NCI-H345 treated with DMSO at 0.1 percent for 48 hours (cell line): Measurements from ENCODE around the gene PRDM5.

Experiments
- DNase-seq: peaks from one replicate; lab custom pipeline; 2025; ENCODE audit not compliant: unreplicated experiment; lab: John Stamatoyannopoulos, UW

Gene PRDM5

DNA sequence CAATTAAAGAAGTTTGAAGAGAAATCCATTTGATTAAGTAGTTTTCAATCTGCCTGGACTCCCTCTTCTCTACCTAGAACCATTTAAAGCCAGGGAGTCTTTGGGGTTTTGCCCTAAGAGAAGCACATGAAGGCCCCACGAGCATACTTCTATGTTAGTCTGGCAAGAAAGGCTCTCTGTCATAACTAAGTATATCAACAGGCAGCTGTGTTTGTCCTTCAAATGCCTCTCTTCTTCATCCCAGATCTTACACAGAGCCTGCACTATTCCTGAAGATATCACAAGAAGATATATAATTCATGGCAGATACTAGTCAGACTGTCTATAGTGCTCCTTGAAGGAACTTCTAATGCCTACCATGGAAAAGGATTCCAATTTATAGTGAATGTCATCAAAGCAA is 206.2 kb downstream of the PRDM5 start:
- no peak for DNase-seq

- no peak for DNase-seq
Observed at GRCh38 chr4:120714417-120715010, 208.0 kb downstream of the PRDM5 start.

DNA sequence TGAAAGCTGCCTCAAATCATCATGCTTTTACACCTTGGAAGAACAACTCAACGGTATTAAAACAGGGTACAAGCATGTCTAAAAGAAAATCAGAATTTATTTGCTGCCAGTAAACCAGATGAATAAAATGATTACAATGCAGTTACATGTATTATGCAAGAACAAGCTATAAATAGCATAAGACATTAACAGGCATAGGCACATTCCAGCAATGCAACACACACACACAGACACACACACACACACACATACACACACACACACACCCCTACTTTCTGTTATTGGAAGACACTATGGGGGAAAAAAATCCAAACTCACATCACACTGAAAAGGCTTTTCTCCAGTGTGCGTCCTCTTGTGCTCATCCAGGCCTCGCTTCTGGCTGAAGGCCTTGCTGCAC is 212.5 kb downstream of the PRDM5 start:
- no peak for DNase-seq

DNA sequence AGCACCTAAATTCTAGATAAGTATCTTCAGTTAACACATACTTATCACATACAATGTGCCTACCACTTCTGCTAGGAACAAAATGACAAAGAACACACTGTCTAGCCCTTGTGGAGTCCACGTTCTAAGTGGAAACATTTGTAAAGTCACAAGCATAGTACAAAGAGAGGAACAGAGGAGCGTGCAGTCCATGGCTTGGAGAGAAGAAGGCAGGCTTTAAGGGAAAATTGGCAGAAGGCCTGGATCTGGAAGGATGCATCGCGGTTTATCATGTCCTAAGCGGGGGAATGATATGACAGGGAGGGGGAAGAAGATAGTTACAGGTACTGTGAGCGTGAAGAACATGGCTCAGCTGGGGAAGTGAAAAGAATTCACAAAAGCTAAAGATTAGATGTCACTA is 218.0 kb downstream of the PRDM5 start:
- no peak for DNase-seq

DNA sequence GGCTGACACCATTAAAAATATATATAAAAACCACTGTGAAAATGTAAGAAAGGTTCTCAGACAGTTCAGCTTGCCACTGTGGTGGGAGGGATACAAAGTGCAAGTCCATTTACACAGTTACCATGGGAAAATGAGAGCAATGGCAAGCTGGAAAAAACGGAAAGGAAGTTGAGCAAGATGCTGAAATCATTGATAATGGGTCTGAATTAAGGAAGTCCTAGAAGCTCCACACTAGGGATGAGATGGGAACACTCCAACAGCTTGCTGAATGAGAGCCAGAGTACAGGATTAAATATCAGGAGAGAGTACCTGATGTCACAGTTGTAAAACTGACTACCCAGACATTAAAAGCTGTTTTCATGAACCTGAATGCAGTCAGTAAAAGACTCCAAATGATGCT is 218.6 kb downstream of the PRDM5 start:
- DNase-seq, result no peak

DNA sequence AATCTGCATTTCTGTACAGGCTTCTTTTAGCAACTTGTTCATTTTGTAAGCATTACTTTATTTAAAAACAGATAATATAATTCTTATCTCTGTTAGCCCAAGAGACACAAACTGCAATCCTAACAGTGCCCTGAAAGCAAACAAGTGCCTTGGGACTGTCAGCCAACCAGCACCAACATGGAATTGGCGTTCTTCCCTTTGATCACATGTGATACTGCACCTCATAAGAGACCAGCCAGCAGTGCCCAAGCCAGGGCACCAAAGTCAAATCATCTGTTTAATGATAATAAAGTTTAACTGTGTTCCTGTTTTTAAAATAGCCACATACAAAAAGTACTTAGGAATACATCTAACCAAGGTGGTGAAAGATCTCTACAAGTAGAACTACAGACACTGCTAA is 223.2 kb downstream of the PRDM5 start:
- DNase-seq, result no peak

DNA sequence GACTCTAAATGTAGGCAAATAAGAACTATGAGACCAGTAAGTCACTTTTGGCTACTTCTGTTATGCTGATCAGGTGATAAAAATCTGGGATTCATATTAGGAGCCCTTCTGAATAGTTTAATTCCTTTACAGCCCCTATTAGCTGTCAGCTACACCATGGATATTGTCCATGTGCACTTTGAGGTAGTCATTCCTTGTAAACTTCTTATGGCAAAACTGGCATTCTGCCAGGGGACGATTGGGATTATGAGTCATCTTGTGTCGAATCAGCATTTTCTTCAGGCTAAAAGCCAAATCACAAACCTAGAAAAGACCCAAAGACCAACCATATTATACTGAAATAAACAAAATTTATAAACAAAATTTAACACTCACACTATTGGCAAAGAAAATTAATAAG is 227.6 kb downstream of the PRDM5 start:
- DNase-seq, result no peak

GRCh38 chr4:120693816-120694215 is 228.7 kb downstream of the PRDM5 start:
- no peak for DNase-seq

DNA sequence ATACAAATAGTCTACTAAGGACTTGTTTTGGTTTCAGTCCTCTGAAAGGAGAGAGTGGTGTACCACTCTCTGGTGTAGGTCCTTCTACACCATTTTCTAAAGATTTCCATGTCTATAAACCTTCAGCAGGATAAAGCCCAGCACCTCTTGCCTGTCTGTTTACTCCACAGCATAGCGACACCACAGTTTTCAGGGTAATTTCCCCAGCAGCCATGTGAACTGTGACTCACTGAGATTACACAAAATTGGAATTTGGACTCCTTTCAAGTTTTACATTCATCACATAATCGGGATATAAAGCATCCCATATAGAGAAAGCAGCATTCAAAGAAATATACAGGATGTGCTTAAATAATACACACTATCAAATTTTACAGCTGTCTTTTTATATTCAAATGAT is 229.6 kb downstream of the PRDM5 start:
- no peak for DNase-seq

DNA sequence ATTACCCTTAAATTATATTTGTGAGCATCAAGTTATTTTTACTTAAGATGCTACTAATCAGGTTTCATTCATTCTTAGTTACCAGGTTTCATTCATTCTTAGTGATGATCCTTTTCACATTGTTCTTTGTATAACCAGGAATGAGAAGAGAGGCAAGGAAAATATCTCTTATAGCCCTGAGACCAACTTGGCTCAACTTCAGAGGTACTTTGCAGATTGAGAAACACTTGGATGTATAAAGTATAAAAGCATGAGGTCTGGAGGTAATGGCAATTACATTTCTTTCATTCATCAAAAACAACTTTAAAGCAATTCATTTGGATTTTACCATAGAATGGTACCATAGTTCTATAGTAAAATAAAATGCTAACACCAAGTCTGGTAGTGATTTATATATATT is 231.0 kb downstream of the PRDM5 start:
- no peak for DNase-seq

DNA sequence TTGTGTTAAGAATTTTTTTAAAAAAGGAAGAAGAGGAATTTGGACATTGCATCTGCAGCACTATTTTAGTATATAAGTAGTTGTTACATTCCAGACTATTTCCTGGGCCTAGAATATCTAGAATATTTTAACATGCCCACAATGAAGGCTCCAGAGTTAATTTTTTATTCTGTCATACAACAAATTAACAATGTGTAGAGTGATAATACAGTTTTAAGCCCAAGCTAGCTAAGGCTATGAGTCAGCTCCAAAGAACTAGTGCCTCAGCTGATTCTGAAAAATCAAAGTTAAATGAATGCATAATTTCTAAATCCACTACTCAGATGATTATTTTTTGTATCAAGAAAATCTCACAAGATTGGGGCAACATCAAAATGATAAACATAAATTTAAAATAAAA is 231.4 kb downstream of the PRDM5 start:
- DNase-seq, result no peak

- DNase-seq, result no peak
Observed at GRCh38 chr4:120688791-120689190, 233.7 kb downstream of the PRDM5 start.

- no peak for DNase-seq
Observed at GRCh38 chr4:120685756-120686278, 236.7 kb downstream of the PRDM5 start.

GRCh38 chr4:120683897-120684540 is 238.5 kb downstream of the PRDM5 start:
- DNase-seq, result no peak

- DNase-seq, result no peak
Observed at GRCh38 chr4:120682981-120683380, 239.5 kb downstream of the PRDM5 start.

DNA sequence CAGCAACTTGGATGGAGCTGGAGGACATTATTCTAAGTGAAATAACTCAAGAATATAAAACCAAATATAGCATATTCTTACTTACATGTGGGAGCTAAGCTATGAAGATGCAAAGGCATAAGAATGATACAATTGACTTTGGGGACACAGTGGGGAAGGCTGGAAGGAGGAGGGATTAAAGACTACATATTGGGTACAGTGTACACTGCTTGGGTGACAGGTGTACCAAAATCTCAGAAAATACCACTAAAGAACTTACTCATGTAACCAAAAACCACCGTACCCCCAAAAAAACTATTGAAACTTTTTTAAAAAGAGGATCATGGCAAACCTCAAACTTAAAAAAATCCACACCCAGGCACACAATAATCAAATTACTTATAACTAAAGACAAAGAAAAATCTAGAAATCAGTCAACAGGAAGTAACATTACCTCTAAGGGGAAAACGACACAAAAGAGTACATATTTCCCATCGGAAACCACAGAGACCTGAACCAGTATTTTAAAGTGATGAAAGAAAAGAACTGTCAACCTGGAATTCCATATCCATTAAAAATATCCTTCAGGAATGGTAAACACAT is 241.8 kb downstream of the PRDM5 start:
- DNase-seq, result no peak

- DNase-seq, result no peak
Observed at GRCh38 chr4:120673696-120674095, 248.8 kb downstream of the PRDM5 start.

DNA sequence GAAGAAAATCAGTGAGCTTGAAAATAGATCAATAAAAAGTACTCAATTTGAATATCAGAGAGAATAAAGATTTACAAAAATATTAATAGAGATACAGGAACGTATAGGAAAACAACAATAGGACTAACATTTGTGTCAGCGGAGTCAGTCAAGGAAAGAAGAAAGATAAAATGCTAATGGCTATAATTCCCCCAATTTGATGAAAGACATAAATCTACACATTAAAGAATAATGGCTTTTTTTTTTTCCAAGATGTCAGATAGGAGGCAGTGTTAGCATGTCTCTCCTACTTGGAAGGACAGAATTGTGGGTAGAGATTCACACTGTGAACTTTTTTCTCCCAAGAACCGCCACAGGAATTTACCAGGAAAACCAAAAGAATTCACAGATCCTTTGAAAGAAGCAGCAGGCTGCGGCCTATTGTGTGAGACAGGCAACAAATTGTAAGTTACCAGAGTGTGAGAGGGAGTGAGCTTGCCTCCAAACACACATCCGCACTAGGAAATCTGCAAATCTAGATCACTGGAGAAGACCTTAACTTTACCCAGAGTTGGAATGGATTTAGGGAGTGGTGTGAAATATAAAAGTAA is 249.9 kb downstream of the PRDM5 start:
- DNase-seq, result no peak

DNA sequence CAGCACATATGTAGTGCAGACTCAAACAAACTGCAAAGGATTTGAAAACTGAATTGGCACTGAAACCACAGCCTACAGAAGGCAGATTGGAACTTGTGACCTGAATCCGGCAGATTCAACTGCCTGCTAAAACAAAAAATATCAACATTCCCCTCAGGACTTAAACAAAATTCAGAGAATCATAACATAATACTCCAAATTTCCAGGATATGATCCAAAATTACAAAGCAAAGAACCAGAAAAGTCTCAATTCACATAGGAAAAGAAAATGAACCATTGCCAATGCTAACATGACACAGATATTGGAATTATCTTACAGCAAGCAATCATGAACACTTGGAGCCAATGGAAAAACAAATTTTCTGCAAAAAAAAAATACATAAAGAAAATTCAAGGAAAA is 250.4 kb downstream of the PRDM5 start:
- no peak for DNase-seq

DNA sequence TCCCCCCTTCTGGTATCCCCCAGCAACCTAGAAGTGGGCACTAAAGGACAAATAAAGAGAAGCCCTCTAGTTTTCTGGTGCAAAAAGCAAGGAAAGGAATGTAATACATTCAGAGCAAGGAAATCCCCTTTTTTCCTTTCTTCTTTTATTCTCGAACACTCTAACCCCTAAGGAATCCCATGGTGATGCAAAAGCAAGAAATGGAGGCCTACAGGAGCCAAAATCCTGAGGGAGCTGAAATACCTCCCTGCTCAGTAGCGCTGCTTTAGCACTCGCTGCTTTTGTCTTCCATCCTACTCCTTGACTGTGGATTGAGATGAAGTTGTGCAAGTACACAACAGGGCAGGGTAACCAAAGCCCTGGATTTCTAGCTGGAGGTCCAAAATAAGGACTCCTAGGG is 251.0 kb downstream of the PRDM5 start:
- DNase-seq, result no peak

GRCh38 chr4:120667102-120667501 is 255.4 kb downstream of the PRDM5 start:
- no peak for DNase-seq

DNA sequence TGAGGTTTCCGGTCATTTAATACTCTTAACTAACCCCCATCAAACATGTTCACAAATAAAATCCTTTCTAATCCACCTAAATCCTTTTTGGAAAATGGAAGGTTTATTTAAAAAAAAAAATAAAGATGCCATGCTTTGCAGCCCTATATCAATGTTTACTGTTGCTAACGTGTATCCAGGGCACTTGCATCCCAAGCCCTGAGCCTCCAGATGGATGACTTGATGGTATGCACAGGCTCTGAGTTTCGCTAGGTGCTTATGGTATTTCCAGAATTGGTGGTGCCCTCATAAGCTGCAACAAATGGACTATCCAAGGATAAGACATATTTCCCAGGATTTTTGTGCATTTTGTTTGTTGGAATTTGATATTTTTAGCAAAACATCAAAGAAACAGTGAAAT is 257.7 kb downstream of the PRDM5 start:
- no peak for DNase-seq
